Smooth muscle cell (in vitro differentiated cells): ENCODE measurements around the gene BLOC1S4. TPM values are rescaled to one million over a fixed set of nuclear protein-coding genes. Genes with fewer than 3 reads are reported as not detected.

Experiments
- DNase-seq: peaks from one replicate; lab custom pipeline; 2025; ENCODE audit not compliant: unreplicated experiment; lab: John Stamatoyannopoulos, UW
- H2AFZ ChIP-seq: fragments of 200-600 bp; sonication (generic); 2 replicates; pipeline ENCODE4 v1.6.0; 2016; ENCODE audit warnings: antibody characterized with exemption, low read depth, mild to moderate bottlenecking
- H3F3A ChIP-seq: fragments of 200-600 bp; sonication (generic); 2 replicates; pipeline ENCODE4 v1.6.0; 2017; ENCODE audit warnings: antibody characterized with exemption, low read depth
- H3K27ac ChIP-seq: fragments of 200-600 bp; sonication (generic); 2 replicates; pipeline ENCODE4 v1.5.1; 2016; ENCODE audit warnings: low read depth, mild to moderate bottlenecking
- H3K27me3 ChIP-seq: fragments of 200-600 bp; sonication (generic); 2 replicates; pipeline ENCODE4 v1.6.1; 2016; ENCODE audit warnings: low read depth, mild to moderate bottlenecking
- H3K36me3 ChIP-seq: fragments of 200-600 bp; sonication (generic); 2 replicates; pipeline ENCODE4 v1.5.1; 2016; ENCODE audit warnings: low read depth
- H3K4me1 ChIP-seq: fragments of 200-600 bp; sonication (generic); 2 replicates; pipeline ENCODE4 v1.5.1; 2016; ENCODE audit warnings: low read depth
- H3K4me2 ChIP-seq: fragments of 200-600 bp; sonication (generic); 2 replicates; pipeline ENCODE4 v1.6.0; 2016; ENCODE audit warnings: mild to moderate bottlenecking
- H3K4me3 ChIP-seq: fragments of 200-600 bp; sonication (generic); 2 replicates; pipeline ENCODE4 v1.5.1; 2016; ENCODE audit warnings: mild to moderate bottlenecking
- H3K79me2 ChIP-seq: fragments of 200-600 bp; sonication (generic); 2 replicates; pipeline ENCODE4 v1.6.0; 2016; ENCODE audit warnings: low read depth, mild to moderate bottlenecking
- H3K9ac ChIP-seq: fragments of 200-600 bp; sonication (generic); 2 replicates; pipeline ENCODE4 v1.6.0; 2016; ENCODE audit warnings: low read depth
- H3K9me3 ChIP-seq: fragments of 200-600 bp; sonication (generic); replicated peaks from 2 replicates; pipeline ENCODE4 v1.5.1; 2016; ENCODE audit warnings: low read depth
- H4K20me1 ChIP-seq: fragments of 200-600 bp; sonication (generic); 2 replicates; pipeline ENCODE4 v1.6.0; 2016; ENCODE audit warnings: low read depth
- CTCF ChIP-seq: fragments of 200-600 bp; sonication (generic); IDR thresholded peaks from 2 replicates; pipeline ENCODE4 v1.5.1; 2017; ENCODE audit warnings: borderline replicate concordance, mild to moderate bottlenecking, antibody characterized with exemption; ENCODE audit not compliant: insufficient read depth, poor library complexity, severe bottlenecking
- WGBS: methylation state at CpG from one replicate; pipeline ENCODE4 v1.1.7; 2016; ENCODE audit warnings: low lambda C conversion rate; 5-methylcytosine and 5-hydroxymethylcytosine counted together
- polyA plus RNA-seq: library from polyadenylated mRNA; unstranded; fragments of >200 nt; fragmentation: Nextera tagmentation; extraction: Ambion mirVana; gene quantifications from 2 replicates; pipeline ENCODE4 v1.2.1, GENCODE V29; 2016
- total RNA-seq: library from RNA; depleted of rRNA; stranded (reverse); fragments of >200 nt; gene quantifications from 2 replicates; pipeline ENCODE4 v1.2.3, GENCODE V29; 2014

Gene BLOC1S4
- total and polyA plus RNA-seq, 2 experiments from 2014 or later, result 21.8 to 41.8 TPM

DNA sequence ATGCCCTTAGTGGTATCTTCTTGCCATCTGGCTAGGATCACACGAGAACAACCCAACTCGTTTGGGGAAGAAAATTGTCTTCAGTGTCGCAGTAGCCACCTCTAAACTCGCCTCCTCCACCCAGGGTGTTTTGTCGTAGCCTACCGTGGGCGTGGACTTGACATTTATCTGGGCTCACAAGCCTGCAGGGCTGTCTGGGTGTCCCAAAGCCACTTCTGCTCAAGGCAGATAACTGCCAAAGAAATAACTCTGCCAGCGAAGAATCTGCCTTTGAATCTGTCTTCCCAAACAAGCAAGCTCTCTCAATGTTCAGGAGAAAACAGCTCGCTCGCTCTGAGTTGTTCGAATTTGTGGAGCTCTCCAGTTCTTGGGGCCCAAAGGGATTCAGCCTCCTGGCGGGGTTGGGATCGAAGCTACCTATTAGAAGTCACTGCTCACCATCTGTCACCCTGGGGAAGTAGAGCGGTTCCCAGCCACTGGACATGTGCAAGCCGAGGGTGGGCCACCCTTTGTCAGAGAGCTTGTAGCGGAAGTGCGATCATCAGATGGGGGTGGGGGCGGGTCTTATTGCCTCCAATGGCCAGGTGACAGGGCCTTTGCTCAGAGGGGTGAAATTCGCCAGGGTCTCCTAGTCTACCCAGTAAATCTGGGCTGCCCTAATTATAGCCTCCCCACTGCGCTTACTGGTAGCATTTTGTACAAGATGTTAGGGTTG is 14.8 kb downstream of the BLOC1S4 start:
- peak overlapping the region; percentile 51 for H3K9ac ChIP-seq
- H3K4me3 ChIP-seq, result no peak overlapping the region
- H3K4me1 ChIP-seq, result peaks cover 14% of the 10 kb centered on the region
- H3K27me3 ChIP-seq, result no peaks in the 10 kb centered on the region
- H3K36me3 ChIP-seq, result no peaks in the 10 kb centered on the region
- peak overlapping the region; percentile 90 for H2AFZ ChIP-seq
- DNase-seq, result no peak
- TF ChIP-seq CTCF, result no peak
- H3F3A ChIP-seq, result peaks cover 7% of the 10 kb centered on the region
- H4K20me1 ChIP-seq, result no peaks in the 10 kb centered on the region
- WGBS, result 61% methylated on average over 20 of the region's 20 CpGs
- peak overlapping the region; percentile 78 for H3K4me2 ChIP-seq
- H3K79me2 ChIP-seq, result no peaks in the 10 kb centered on the region
- no peaks in the 10 kb centered on the region for H3K9me3 ChIP-seq
- H3K27ac ChIP-seq, result peak overlapping the region; percentile 76

DNA sequence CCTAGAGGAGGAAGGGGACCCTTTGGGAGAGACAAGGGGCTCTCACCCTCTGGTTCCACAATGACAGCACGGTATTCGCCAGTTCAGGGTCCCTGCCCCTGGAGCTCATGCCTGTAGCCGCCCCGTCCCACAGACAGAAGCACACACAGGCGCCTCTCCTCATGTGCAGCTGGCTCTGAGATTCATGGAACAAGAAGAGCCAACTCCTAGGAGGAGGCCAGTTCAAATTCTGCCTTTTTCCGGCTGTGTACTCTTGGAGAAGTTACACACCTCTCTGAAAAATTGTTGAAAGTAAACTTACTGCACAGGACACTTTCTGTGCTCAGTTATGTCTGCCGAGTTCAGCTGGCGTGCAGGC is 15.3 kb downstream of the BLOC1S4 start:
- H3K9me3 ChIP-seq, result no peaks in the 10 kb centered on the region
- H4K20me1 ChIP-seq, result no peaks in the 10 kb centered on the region
- no peaks in the 10 kb centered on the region for H3K36me3 ChIP-seq
- DNase-seq, result no peak
- TF ChIP-seq CTCF, result no peak
- no peak overlapping the region for H2AFZ ChIP-seq
- H3K4me2 ChIP-seq, result no peak overlapping the region
- peaks cover 7% of the 10 kb centered on the region for H3F3A ChIP-seq
- WGBS, result 96% methylated on average over 8 of the region's 8 CpGs
- H3K79me2 ChIP-seq, result no peaks in the 10 kb centered on the region
- no peak overlapping the region for H3K9ac ChIP-seq
- no peaks in the 10 kb centered on the region for H3K27me3 ChIP-seq
- H3K4me3 ChIP-seq, result no peak overlapping the region
- peak overlapping the region; percentile 76 for H3K27ac ChIP-seq
- peaks cover 14% of the 10 kb centered on the region for H3K4me1 ChIP-seq

DNA sequence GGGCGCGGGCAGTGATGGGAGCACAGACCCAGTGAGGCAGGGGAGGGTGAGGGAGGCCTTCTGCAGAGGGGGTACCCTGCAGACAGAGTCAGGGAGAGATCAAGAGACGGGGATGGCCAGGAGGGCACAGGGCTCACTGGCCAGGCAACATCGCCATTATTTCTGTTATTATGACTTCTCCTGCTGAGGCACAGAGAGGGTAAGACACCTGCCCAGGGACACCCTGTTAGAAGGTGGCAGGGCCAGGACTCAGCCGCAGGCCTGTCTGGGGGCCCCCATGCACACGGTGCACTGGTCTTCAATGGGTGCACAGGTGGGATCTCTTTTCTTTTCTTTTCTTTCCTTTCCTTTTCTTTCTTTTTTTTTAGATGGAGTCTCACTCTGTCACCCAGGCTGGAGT is 15.8 kb downstream of the BLOC1S4 start:
- no peak overlapping the region for H2AFZ ChIP-seq

More for the DNA sequence above, 15.8 kb downstream of the BLOC1S4 start:
- Histone ChIP-seq H3K4me1 (peaks cover 13% of the 10 kb centered on the region), H3K4me2 (no peak overlapping the region), H3K4me3 (no peak overlapping the region), H3K9me3 (no peaks in the 10 kb centered on the region), H3K27ac (no peak overlapping the region), H4K20me1 (no peaks in the 10 kb centered on the region), H3F3A (peaks cover 7% of the 10 kb centered on the region), H3K79me2 (no peaks in the 10 kb centered on the region), H3K9ac (no peak overlapping the region), H3K36me3 (no peaks in the 10 kb centered on the region), H3K27me3 (no peaks in the 10 kb centered on the region)
- no peak for TF ChIP-seq CTCF
- DNase-seq, result no peak
- WGBS, result 90% methylated on average over 6 of the region's 6 CpGs
